ENCODE results near the gene LRP2. TPM values are rescaled to one million over a fixed set of nuclear protein-coding genes. Genes with fewer than 3 reads are reported as not detected.

Gene LRP2
- total RNA-seq, 4 donors from 2014 or later = 0.05 to 0.23 TPM; not detected in 2

DNA sequence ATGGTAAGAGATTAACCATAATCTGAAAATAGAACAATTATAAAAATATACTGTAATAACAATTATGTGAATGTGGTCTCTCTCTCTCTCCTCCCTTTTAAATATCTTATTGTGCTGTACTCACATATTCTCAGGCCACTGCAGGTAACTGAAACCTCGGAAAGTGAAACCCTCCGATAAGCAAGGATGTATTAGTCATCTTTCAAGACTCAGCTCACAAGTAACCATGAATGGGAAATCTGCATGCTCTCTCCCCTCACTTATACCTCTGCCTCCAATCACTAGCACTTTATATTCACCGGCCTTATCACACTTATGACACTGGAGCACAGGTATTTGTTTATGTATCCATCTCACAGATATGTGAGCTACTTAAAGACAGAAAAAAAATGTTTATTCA lies 139.7 kb downstream of the LRP2 start:
- intact Hi-C loops (cut with DNase I; ENCODE audit: low total_unique reads) = no loop called here
- TF ChIP-seq CTCF (IDR thresholded peaks at IDR 0.05) (no peak), POLR2A (IDR thresholded peaks at IDR 0.05) (no peak)
- 68 to 83% methylated on average over 3 of the region's 3 CpGs for WGBS, 2 donors
- no peak for DNase-seq (ENCODE audit: low spot score in 2 of 2)
- no peak overlapping the region for H3K4me3 ChIP-seq (ENCODE audit: low read depth, poor library complexity, severe bottlenecking)

GRCh38 chr2:169221745-169222369 lies 140.5 kb downstream of the LRP2 start:
- 24 to 38% methylated on average over 5 of the region's 5 CpGs for WGBS, 2 donors
- intact Hi-C loops (cut with DNase I; ENCODE audit: low total_unique reads) = no loop called here
- TF ChIP-seq CTCF (IDR thresholded peaks at IDR 0.05) = no peak
- no peak for TF ChIP-seq POLR2A (IDR thresholded peaks at IDR 0.05)
- H3K4me3 ChIP-seq (ENCODE audit: low read depth, poor library complexity, severe bottlenecking) = no peak overlapping the region
- DNase-seq (ENCODE audit: low spot score in 2 of 2) = no peak

GRCh38 chr2:169210917-169211316 lies 151.4 kb downstream of the LRP2 start:
- TF ChIP-seq POLR2A (IDR thresholded peaks at IDR 0.05) = no peak
- intact Hi-C loops (cut with DNase I; ENCODE audit: low total_unique reads) = no loop called here
- DNase-seq (ENCODE audit: low spot score in 2 of 2) = no peak
- 76 to 80% methylated on average over 4 of the region's 4 CpGs for WGBS, 2 donors
- no peak overlapping the region for H3K4me3 ChIP-seq (ENCODE audit: low read depth, poor library complexity, severe bottlenecking)

GRCh38 chr2:169208026-169208425 lies 154.3 kb downstream of the LRP2 start:
- intact Hi-C loops (cut with DNase I; ENCODE audit: low total_unique reads) = no loop called here
- H3K4me3 ChIP-seq (ENCODE audit: low read depth, poor library complexity, severe bottlenecking) = no peak overlapping the region
- no peak for DNase-seq (ENCODE audit: low spot score in 2 of 2)
- WGBS, 2 donors = 94 to 97% methylated on average over 3 of the region's 3 CpGs
- TF ChIP-seq POLR2A (IDR thresholded peaks at IDR 0.05) (no peak), CTCF (IDR thresholded peaks at IDR 0.05) (no peak)

- TF ChIP-seq CTCF (IDR thresholded peaks at IDR 0.05) = no peak
- no peak overlapping the region for H3K4me3 ChIP-seq (ENCODE audit: low read depth, poor library complexity, severe bottlenecking)
- 95 to 96% methylated on average over 2 of the region's 2 CpGs for WGBS, 2 donors
- intact Hi-C loops (cut with DNase I; ENCODE audit: low total_unique reads) = no loop called here
- no peak for DNase-seq (ENCODE audit: low spot score in 2 of 2)
Measured at GRCh38 chr2:169205176-169205575, 157.2 kb downstream of the LRP2 start.

DNA sequence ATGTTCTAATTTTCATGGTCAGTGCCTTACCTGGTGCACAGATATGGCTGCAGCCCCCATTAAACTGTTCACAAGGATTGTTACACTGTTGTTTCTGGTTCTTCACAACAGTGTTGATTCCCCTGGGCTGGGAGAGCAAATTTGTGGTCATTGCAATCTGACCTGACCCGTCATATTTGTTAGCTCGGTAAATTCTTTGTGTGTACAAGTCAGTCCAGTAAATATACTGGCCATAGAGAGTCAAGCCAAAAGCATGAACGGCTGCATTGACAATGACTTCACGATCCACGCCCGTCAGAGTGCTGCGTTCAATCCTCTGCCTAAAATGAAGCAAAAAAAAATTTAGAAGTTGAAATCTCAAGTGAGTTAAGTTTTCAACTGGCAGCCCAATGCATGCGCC lies 158.4 kb downstream of the LRP2 start:
- intact Hi-C loops (cut with DNase I; ENCODE audit: low total_unique reads) = no loop called here
- WGBS, 2 donors = 85 to 91% methylated on average over 8 of the region's 8 CpGs
- no peak overlapping the region for H3K4me3 ChIP-seq (ENCODE audit: low read depth, poor library complexity, severe bottlenecking)
- DNase-seq (ENCODE audit: low spot score in 2 of 2) = no peak
- TF ChIP-seq CTCF (IDR thresholded peaks at IDR 0.05) = no peak
- no peak for TF ChIP-seq POLR2A (IDR thresholded peaks at IDR 0.05)

All from lower leg skin (tissue), 4 donors.